Fibroblast of upper back skin (primary cell): ENCODE data around the gene TAMM41.
"Not testable (repeated sequence)": the region's sequence is repeated elsewhere in the genome, so short reads cannot be mapped to it uniquely, and the experiment has no call there.

Experiments
- DNase-seq: peaks from one replicate; pipeline ENCODE4 v3.0.0-alpha.2; 2013

The TAMM41 gene

GRCh38 chr3:11759996-11760395 lies 86.7 kb downstream of the TAMM41 start:
- DNase-seq, result no peak

GRCh38 chr3:11757929-11758328 lies 88.8 kb downstream of the TAMM41 start:
- no peak for DNase-seq

- no peak for DNase-seq
Measured at GRCh38 chr3:11757441-11757875, 89.2 kb downstream of the TAMM41 start.

- no peak for DNase-seq
Measured at GRCh38 chr3:11755276-11755675, 91.4 kb downstream of the TAMM41 start.

DNA sequence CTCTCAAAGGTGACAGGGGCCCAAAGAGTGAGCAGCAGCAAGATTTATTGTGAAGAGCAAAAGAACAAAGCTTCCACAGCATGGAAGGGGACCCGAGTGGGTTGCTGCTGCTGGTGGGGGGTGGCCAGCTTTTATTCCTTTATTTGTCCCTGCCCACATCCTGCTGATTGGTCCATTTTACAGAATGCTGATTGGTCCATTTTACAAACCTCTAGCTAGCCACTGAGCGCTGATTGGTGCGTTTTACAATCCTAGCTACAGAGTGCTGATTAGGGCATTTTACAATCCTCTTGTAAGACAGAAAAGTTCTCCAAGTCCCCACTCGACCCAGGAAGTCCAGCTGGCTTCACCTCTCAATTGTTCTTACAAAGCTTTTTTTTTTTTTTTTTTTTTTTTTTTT lies 94.4 kb downstream of the TAMM41 start:
- not testable (repeated sequence) for DNase-seq

- DNase-seq, result not testable (repeated sequence)
Measured at GRCh38 chr3:11748306-11748705, 98.4 kb downstream of the TAMM41 start.
